ENCODE measurements around the gene CBLL1. TPM values are rescaled to one million over a fixed set of nuclear protein-coding genes. Genes with fewer than 3 reads are reported as not detected.

The CBLL1 gene
- total and polyA plus RNA-seq, 2 of the 13 experiments (the other 11 are each of a cell fraction or from before 2014, with no cell fraction given): 8.8 to 10.5 TPM

GRCh38 chr7:107743567-107744344, at the start of gene CBLL1 (continued):
- TF ChIP-seq NAIF1 (CRISPR knock-in tag; IDR thresholded peaks at IDR 0.05; ENCODE audit: borderline replicate concordance) (no peak), HNRNPH1 (optimal IDR thresholded peaks at IDR 0.05; ENCODE audit: low read depth, low read length) (no peak), CHD4 (IDR thresholded peaks at IDR 0.05; ENCODE audit: borderline replicate concordance, low read length) (peak; percentile 48; the same call in 1 of the 2 replicates), ZFY (CRISPR knock-in tag; IDR thresholded peaks at IDR 0.05) (peak; percentile 94), ZNF556 (CRISPR knock-in tag; IDR thresholded peaks at IDR 0.05; ENCODE audit: borderline replicate concordance) (no peak), SAP130 (CRISPR knock-in tag; IDR thresholded peaks at IDR 0.05; ENCODE audit: low read depth) (peak; percentile 77), SRSF4 (IDR thresholded peaks at IDR 0.05; ENCODE audit: low read depth, low read length, poor library complexity, severe bottlenecking) (no peak), SETDB1 (CRISPR knock-in tag; IDR thresholded peaks at IDR 0.05; ENCODE audit: borderline replicate concordance) (no peak), ZFP1 (CRISPR knock-in tag; IDR thresholded peaks at IDR 0.05) (no peak), ZNF546 (CRISPR knock-in tag; conservative IDR thresholded peaks at IDR 0.05) (0 out of 2 replicates have a peak, but pooled peaks have one; percentile 69), PHF5A (CRISPR knock-in tag; IDR thresholded peaks at IDR 0.05; ENCODE audit: low read depth, unreplicated experiment) (no peak), JARID2 (CRISPR knock-in tag; IDR thresholded peaks at IDR 0.05; ENCODE audit: insufficient replicate concordance) (no peak), ZMYM4 (CRISPR knock-in tag; IDR thresholded peaks at IDR 0.05) (peak; percentile 89), ZNF230 (CRISPR knock-in tag; IDR thresholded peaks at IDR 0.05) (peak; percentile 71; the same call in 1 of the 2 replicates), NR2F1 (CRISPR knock-in tag; IDR thresholded peaks at IDR 0.05) (peak in 1 of 2 experiments; percentile 52; a peak in 2 of 4 replicates), ZFYVE20 (CRISPR knock-in tag; IDR thresholded peaks at IDR 0.05; ENCODE audit: borderline replicate concordance, low read depth) (no peak), KMT2A (CRISPR knock-in tag; IDR thresholded peaks at IDR 0.05) (peak; percentile 18; the same call in 1 of the 2 replicates)
- TF ChIP-seq, protein P1, sequence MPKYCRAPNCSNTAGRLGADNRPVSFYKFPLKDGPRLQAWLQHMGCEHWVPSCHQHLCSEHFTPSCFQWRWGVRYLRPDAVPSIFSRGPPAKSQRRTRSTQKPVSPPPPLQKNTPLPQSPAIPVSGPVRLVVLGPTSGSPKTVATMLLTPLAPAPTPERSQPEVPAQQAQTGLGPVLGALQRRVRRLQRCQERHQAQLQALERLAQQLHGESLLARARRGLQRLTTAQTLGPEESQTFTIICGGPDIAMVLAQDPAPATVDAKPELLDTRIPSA (CRISPR knock-in tag; IDR thresholded peaks at IDR 0.05; ENCODE audit: borderline replicate concordance): no peak; the same call in 1 of the 2 replicates
- TF ChIP-seq, protein P2, sequence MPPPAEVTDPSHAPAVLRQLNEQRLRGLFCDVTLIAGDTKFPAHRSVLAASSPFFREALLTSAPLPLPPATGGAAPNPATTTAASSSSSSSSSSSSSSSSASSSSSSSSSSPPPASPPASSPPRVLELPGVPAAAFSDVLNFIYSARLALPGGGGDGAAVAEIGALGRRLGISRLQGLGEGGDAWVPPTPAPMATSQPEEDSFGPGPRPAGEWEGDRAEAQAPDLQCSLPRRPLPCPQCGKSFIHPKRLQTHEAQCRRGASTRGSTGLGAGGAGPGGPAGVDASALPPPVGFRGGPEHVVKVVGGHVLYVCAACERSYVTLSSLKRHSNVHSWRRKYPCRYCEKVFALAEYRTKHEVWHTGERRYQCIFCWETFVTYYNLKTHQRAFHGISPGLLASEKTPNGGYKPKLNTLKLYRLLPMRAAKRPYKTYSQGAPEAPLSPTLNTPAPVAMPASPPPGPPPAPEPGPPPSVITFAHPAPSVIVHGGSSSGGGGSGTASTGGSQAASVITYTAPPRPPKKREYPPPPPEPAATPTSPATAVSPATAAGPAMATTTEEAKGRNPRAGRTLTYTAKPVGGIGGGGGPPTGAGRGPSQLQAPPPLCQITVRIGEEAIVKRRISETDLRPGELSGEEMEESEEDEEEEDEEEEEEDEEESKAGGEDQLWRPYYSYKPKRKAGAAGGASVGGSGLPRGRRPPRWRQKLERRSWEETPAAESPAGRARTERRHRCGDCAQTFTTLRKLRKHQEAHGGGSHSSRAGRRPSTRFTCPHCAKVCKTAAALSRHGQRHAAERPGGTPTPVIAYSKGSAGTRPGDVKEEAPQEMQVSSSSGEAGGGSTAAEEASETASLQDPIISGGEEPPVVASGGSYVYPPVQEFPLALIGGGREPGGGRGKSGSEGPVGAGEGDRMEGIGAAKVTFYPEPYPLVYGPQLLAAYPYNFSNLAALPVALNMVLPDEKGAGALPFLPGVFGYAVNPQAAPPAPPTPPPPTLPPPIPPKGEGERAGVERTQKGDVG (CRISPR knock-in tag; IDR thresholded peaks at IDR 0.05; ENCODE audit: borderline replicate concordance): 0 out of 2 replicates have a peak, but pooled peaks have one; percentile 13
- TF ChIP-seq, protein P3, sequence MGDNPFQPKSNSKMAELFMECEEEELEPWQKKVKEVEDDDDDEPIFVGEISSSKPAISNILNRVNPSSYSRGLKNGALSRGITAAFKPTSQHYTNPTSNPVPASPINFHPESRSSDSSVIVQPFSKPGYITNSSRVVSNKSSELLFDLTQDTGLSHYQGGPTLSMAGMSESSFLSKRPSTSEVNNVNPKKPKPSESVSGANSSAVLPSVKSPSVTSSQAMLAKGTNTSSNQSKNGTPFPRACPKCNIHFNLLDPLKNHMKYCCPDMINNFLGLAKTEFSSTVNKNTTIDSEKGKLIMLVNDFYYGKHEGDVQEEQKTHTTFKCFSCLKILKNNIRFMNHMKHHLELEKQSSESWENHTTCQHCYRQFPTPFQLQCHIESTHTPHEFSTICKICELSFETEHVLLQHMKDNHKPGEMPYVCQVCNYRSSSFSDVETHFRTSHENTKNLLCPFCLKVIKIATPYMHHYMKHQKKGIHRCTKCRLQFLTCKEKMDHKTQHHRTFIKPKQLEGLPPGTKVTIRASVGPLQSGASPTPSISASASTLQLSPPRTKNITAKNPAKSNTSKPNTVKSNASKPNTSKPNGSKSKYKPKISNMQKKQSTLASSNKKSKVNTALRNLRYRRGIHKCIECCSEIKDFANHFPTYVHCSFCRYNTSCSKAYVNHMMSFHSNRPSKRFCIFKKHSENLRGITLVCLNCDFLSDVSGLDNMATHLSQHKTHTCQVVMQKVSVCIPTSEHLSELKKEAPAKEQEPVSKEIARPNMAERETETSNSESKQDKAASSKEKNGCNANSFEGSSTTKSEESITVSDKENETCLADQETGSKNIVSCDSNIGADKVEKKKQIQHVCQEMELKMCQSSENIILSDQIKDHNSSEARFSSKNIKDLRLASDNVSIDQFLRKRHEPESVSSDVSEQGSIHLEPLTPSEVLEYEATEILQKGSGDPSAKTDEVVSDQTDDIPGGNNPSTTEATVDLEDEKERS (CRISPR knock-in tag; IDR thresholded peaks at IDR 0.05): no peak

Data from HepG2 (cell line).